HG03103 (cell line): ENCODE data around the gene KAT5.
"Not testable (repeated sequence)": the region's sequence is repeated elsewhere in the genome, so short reads cannot be mapped to it uniquely, and the experiment has no call there.

Experiments used
- ATAC-seq: cut with Tn5 transposase; IDR thresholded peaks from one replicate; pipeline ENCODE4 v1.9.1; 2021; ENCODE audit warnings: low read depth; ENCODE audit not compliant: unreplicated experiment

KAT5 gene

GRCh38 chr11:65711785-65712632, at the start of gene KAT5:
TSS of gene KAT5 (plus strand) at chr11:65712252. CDS start at chr11:65712268, 16 bp downstream.
- ATAC-seq = peak; percentile 62

- ATAC-seq = peak; percentile 67
These were observed 49.0 kb upstream of the KAT5 start, which contains the start of gene RELA for GRCh38 chr11:65662799-65663638. TSS of gene RELA (minus strand) at chr11:65662916. CDS start at chr11:65662832, 84 bp downstream.

- no peak for ATAC-seq
These were observed 48.3 kb upstream of the KAT5 start for GRCh38 chr11:65663639-65664200.

- ATAC-seq = no peak
These were observed 39.7 kb upstream of the KAT5 start for GRCh38 chr11:65672180-65672860.

- no peak for ATAC-seq
These were observed 39.1 kb upstream of the KAT5 start for GRCh38 chr11:65672982-65673381.

GRCh38 chr11:65680192-65680743, 31.8 kb upstream of the KAT5 start:
- ATAC-seq = no peak

- not testable (repeated sequence) for ATAC-seq
These were observed 28.6 kb upstream of the KAT5 start for GRCh38 chr11:65683480-65683879.

GRCh38 chr11:65685981-65686380, 26.1 kb upstream of the KAT5 start:
- no peak for ATAC-seq

- not testable (repeated sequence) for ATAC-seq
These were observed 20.2 kb upstream of the KAT5 start for GRCh38 chr11:65691847-65692246.

- ATAC-seq = no peak
These were observed 19.7 kb upstream of the KAT5 start for GRCh38 chr11:65692367-65692766.

- ATAC-seq = no peak
These were observed 16.4 kb upstream of the KAT5 start for GRCh38 chr11:65695459-65696241.

GRCh38 chr11:65696802-65697552, 15.1 kb upstream of the KAT5 start:
- no peak for ATAC-seq

GRCh38 chr11:65698205-65698604, 13.8 kb upstream of the KAT5 start:
- no peak for ATAC-seq

GRCh38 chr11:65699306-65699705, 12.7 kb upstream of the KAT5 start:
- ATAC-seq = no peak

GRCh38 chr11:65700399-65700798, 11.7 kb upstream of the KAT5 start:
- ATAC-seq = no peak

- no peak for ATAC-seq
These were observed 10.4 kb upstream of the KAT5 start for GRCh38 chr11:65701686-65702085.

- no peak for ATAC-seq
These were observed 8.2 kb upstream of the KAT5 start for GRCh38 chr11:65703846-65704245.

GRCh38 chr11:65706303-65706763, 5.7 kb upstream of the KAT5 start:
- ATAC-seq = not testable (repeated sequence)

- not testable (repeated sequence) for ATAC-seq
These were observed 5.0 kb upstream of the KAT5 start for GRCh38 chr11:65707002-65707401.
